ENCODE data around the gene SLIT1. TPM values are rescaled to one million over a fixed set of nuclear protein-coding genes. Genes with fewer than 3 reads are reported as not detected.

Gene SLIT1
- total RNA-seq, 1 donor from 2014 or later, result 0.49 TPM

- intact Hi-C loops (cut with DNase I), result no loop called here
- no peak overlapping the region for H3K4me3 ChIP-seq
- no peaks in the 10 kb centered on the region for H3K4me1 ChIP-seq
- H3K36me3 ChIP-seq, result no peaks in the 10 kb centered on the region
- H3K9me3 ChIP-seq, result no peaks in the 10 kb centered on the region
- DNase-seq (ENCODE audit: extremely low spot score in 2 of 2), result no peak
- TF ChIP-seq POLR2A (IDR thresholded peaks at IDR 0.05) (no peak), CTCF (IDR thresholded peaks at IDR 0.05) (no peak), POLR2AphosphoS5 (IDR thresholded peaks at IDR 0.05; ENCODE audit: insufficient read depth in 1 of 2, low read depth in 1 of 2) (no peak)
- H3K27ac ChIP-seq, result no peak overlapping the region
- no peaks in the 10 kb centered on the region for H3K27me3 ChIP-seq
Measured at GRCh38 chr10:97117372-97117771, 68.4 kb downstream of the SLIT1 start.

DNA sequence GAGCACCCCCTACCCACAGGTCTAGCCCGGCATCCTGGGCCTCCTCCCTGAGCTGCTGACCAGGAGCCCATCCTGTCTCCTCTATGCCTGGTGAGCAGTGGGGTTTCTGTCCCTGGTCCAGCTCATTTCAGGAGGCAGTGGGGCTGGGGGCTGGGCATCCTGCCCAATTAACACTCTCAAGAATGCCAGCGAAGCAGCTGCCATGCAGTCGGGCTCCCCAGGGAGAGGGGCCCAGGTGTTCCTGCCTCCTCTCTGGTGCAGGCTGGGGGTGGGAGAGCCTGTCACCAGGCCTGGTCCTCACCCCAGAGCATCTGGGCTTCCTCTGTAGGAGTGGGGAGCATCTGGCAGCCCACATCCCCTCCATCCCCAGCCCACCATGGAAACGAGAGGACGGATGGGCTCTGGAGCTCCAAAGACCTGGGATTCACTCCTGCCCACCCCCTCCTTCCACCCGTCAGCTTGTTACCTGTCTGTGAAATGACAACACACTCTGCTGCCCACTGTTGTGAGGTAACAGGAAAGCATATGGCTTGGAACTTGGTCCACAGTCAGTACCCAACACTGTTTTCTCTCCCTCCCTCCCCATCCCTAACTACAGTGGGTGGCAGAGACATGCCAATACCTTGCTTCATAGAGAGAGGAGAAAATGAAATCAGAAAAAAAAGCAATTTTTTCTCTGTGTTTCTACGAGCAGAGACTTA lies 69.1 kb downstream of the SLIT1 start:
- DNase-seq (ENCODE audit: extremely low spot score in 2 of 2), result no peak
- Histone ChIP-seq H3K9me3 (no peaks in the 10 kb centered on the region), H3K4me1 (no peaks in the 10 kb centered on the region), H3K36me3 (no peaks in the 10 kb centered on the region), H3K27me3 (no peaks in the 10 kb centered on the region), H3K27ac (no peak overlapping the region), H3K4me3 (no peak overlapping the region)
- no peak for TF ChIP-seq POLR2AphosphoS5 (IDR thresholded peaks at IDR 0.05; ENCODE audit: insufficient read depth in 1 of 2, low read depth in 1 of 2)
- no peak for TF ChIP-seq POLR2A (IDR thresholded peaks at IDR 0.05)
- TF ChIP-seq CTCF (IDR thresholded peaks at IDR 0.05), result no peak
- intact Hi-C loops (cut with DNase I), result no loop called here

DNA sequence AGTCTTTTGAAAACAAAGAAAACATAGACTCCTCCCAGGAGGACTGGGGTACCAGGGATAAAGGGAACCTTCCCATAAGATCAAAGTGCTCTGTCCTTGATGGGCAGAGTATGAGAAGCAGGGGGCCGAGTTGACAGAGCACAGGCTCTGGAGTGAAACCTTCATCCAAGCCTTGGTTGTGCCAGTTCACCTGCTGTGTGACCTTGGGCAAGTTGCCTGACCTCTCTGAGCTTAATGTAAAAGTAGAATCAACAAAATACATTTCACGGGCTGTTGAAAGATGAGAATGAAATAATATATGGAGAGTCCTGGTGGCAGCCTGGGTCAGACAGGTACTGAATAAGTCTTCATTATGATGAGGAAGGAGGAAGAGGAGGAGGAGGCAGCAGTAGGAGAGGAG lies 69.9 kb downstream of the SLIT1 start:
- Histone ChIP-seq H3K4me3 (no peak overlapping the region), H3K27me3 (no peaks in the 10 kb centered on the region), H3K36me3 (no peaks in the 10 kb centered on the region), H3K27ac (no peak overlapping the region), H3K9me3 (no peaks in the 10 kb centered on the region), H3K4me1 (no peaks in the 10 kb centered on the region)
- intact Hi-C loops (cut with DNase I), result no loop called here
- TF ChIP-seq POLR2A (IDR thresholded peaks at IDR 0.05), result no peak
- no peak for TF ChIP-seq CTCF (IDR thresholded peaks at IDR 0.05)
- no peak for TF ChIP-seq POLR2AphosphoS5 (IDR thresholded peaks at IDR 0.05; ENCODE audit: insufficient read depth in 1 of 2, low read depth in 1 of 2)
- DNase-seq (ENCODE audit: extremely low spot score in 2 of 2), result no peak

- H3K9me3 ChIP-seq, result no peaks in the 10 kb centered on the region
Measured at GRCh38 chr10:97111615-97112014, 74.1 kb downstream of the SLIT1 start.

More at GRCh38 chr10:97111615-97112014, 74.1 kb downstream of the SLIT1 start:
- DNase-seq (ENCODE audit: extremely low spot score in 2 of 2), result no peak
- intact Hi-C loops (cut with DNase I), result no loop called here
- H3K4me3 ChIP-seq, result no peak overlapping the region
- TF ChIP-seq CTCF (IDR thresholded peaks at IDR 0.05), result no peak
- TF ChIP-seq POLR2A (IDR thresholded peaks at IDR 0.05), result no peak
- no peak for TF ChIP-seq POLR2AphosphoS5 (IDR thresholded peaks at IDR 0.05; ENCODE audit: insufficient read depth in 1 of 2, low read depth in 1 of 2)
- no peaks in the 10 kb centered on the region for H3K36me3 ChIP-seq
- H3K4me1 ChIP-seq, result no peaks in the 10 kb centered on the region
- H3K27ac ChIP-seq, result no peak overlapping the region
- no peaks in the 10 kb centered on the region for H3K27me3 ChIP-seq
